Measurements from ENCODE around the gene TTLL9. TPM values are rescaled to one million over a fixed set of nuclear protein-coding genes. Genes with fewer than 3 reads are reported as not detected.
A peak's percentile ranks its signal among the peaks of the same experiment; 100 is the strongest.

TTLL9 gene
- total and polyA plus RNA-seq, 8 donors, result 0.15 to 0.43 (median 0.18) TPM; not detected in 5

GRCh38 chr20:31831771-31832306 lies 38.6 kb upstream of the TTLL9 start:
- 82 to 88% (median 85%) methylated on average over 11 to 17 of the region's 17 CpGs for WGBS, 5 donors
- intact Hi-C loops (cut with DNase I; ENCODE audit: low total_unique reads), result no loop called here
- peaks cover 0 to 20% (median 0%) of the 10 kb centered on the region in 3 donors for H3K27me3 ChIP-seq
- H3K27ac ChIP-seq, result no peak overlapping the region
- no peaks in the 10 kb centered on the region for H3K36me3 ChIP-seq
- TF ChIP-seq POLR2AphosphoS5 (IDR thresholded peaks at IDR 0.05) (no peak), EP300 (IDR thresholded peaks at IDR 0.05) (no peak), POLR2A (IDR thresholded peaks at IDR 0.05) (no peak), CTCF (IDR thresholded peaks at IDR 0.05) (no peak)
- H3K4me3 ChIP-seq, result no peak overlapping the region
- DNase-seq, result no peak
- H3K4me1 ChIP-seq, result peaks cover 10 to 22% (median 12%) of the 10 kb centered on the region in 4 donors
- H3K9me3 ChIP-seq, result no peaks in the 10 kb centered on the region

- no peak overlapping the region for H3K27ac ChIP-seq
- 44 to 70% (median 59%) methylated on average over 7 to 14 of the region's 14 CpGs for WGBS, 5 donors
- peaks cover 0 to 20% (median 0%) of the 10 kb centered on the region in 3 donors for H3K27me3 ChIP-seq
- intact Hi-C loops (cut with DNase I; ENCODE audit: low total_unique reads), result no loop called here
- DNase-seq, result peak; percentile 66 to 81
- peaks cover 10 to 28% (median 17%) of the 10 kb centered on the region in 4 donors for H3K4me1 ChIP-seq
- no peak overlapping the region for H3K4me3 ChIP-seq
- H3K9me3 ChIP-seq, result no peaks in the 10 kb centered on the region
- H3K36me3 ChIP-seq, result no peaks in the 10 kb centered on the region
- TF ChIP-seq CTCF (IDR thresholded peaks at IDR 0.05) (peak in 5 of 7 experiments; percentile 19 to 78 (median 64)), POLR2AphosphoS5 (IDR thresholded peaks at IDR 0.05) (no peak)
These were observed 37.1 kb upstream of the TTLL9 start for GRCh38 chr20:31833130-31833930.

GRCh38 chr20:31833931-31834521 lies 36.4 kb upstream of the TTLL9 start:
- peaks cover 0 to 20% (median 0%) of the 10 kb centered on the region in 3 donors for H3K27me3 ChIP-seq
- TF ChIP-seq POLR2A (IDR thresholded peaks at IDR 0.05) (no peak), POLR2AphosphoS5 (IDR thresholded peaks at IDR 0.05) (no peak), CTCF (IDR thresholded peaks at IDR 0.05) (no peak)
- H3K4me1 ChIP-seq, result peaks cover 10 to 35% (median 17%) of the 10 kb centered on the region in 4 donors
- H3K4me3 ChIP-seq, result no peak overlapping the region
- 50 to 66% (median 57%) methylated on average over 1 to 20 of the region's 20 CpGs for WGBS, 5 donors
- DNase-seq, result no peak
- no peak overlapping the region for H3K27ac ChIP-seq
- intact Hi-C loops (cut with DNase I; ENCODE audit: low total_unique reads), result no loop called here
- no peaks in the 10 kb centered on the region for H3K36me3 ChIP-seq
- H3K9me3 ChIP-seq, result no peaks in the 10 kb centered on the region

DNA sequence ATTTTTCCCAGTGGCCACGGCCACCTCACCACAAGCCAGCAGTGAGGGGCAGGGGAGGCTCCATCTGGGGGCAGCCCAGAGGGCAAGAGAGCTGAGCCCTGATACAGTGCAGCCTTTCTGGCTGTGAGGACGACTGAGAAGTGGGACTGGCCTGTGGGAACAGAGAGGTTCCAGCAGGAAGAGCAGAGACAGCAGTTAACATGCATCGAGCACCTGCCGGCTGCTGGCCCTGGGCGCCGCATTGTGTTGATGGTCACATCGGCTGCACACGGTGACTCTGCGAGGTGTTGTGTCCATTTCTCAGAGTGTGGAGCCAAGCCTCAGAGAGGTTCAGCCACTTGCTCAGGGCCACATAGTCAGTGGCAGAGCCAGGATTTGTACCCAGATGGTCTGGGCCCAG lies 34.9 kb upstream of the TTLL9 start:
- Histone ChIP-seq H3K27me3 (peaks cover 0 to 17% (median 0%) of the 10 kb centered on the region in 3 donors), H3K27ac (no peak overlapping the region), H3K4me1 (peaks cover 10 to 36% (median 17%) of the 10 kb centered on the region in 4 donors), H3K9me3 (no peaks in the 10 kb centered on the region), H3K36me3 (no peaks in the 10 kb centered on the region), H3K4me3 (no peak overlapping the region)
- TF ChIP-seq POLR2A (IDR thresholded peaks at IDR 0.05) (no peak), EP300 (IDR thresholded peaks at IDR 0.05) (no peak), POLR2AphosphoS5 (IDR thresholded peaks at IDR 0.05) (no peak), CTCF (IDR thresholded peaks at IDR 0.05) (no peak)
- 69 to 87% (median 81%) methylated on average over 8 to 9 of the region's 9 CpGs for WGBS, 5 donors
- no peak for DNase-seq
- intact Hi-C loops (cut with DNase I; ENCODE audit: low total_unique reads), result no loop called here

Measured in stomach (tissue), 9 donors.